Uterus (tissue), 4 donors: ENCODE data around the gene RFC5. TPM values are rescaled to one million over a fixed set of nuclear protein-coding genes. Genes with fewer than 3 reads are reported as not detected.

Experiments used
- DNase-seq, 2 donors: peaks; one replicate each; pipeline ENCODE4 v3.0.0-alpha.2; 2019 to 2020
- H3K27ac ChIP-seq, 2 donors: fragments of 200-600 bp; sonication (generic); 1 replicate in 1 of 2; 2 replicates in 1 of 2; pipeline ENCODE4 v1.5.1; 2016 to 2018
- H3K27me3 ChIP-seq, 2 donors: fragments of 200-600 bp; sonication (generic); one replicate each; pipeline ENCODE4 v1.5.1; 2018 to 2019; ENCODE audit warnings: control low read depth in 1 of 2
- H3K36me3 ChIP-seq, 2 donors: fragments of 200-600 bp; sonication (generic); one replicate each; pipeline ENCODE4 v1.5.1; 2019; ENCODE audit warnings: control low read depth in 1 of 2
- H3K4me1 ChIP-seq, 2 donors: fragments of 200-600 bp; sonication (generic); one replicate each; pipeline ENCODE4 v1.5.1; 2018 to 2019; ENCODE audit warnings: control low read depth in 1 of 2
- H3K4me3 ChIP-seq, 2 donors: fragments of 200-600 bp; sonication (generic); 1 replicate in 1 of 2; 2 replicates in 1 of 2; pipeline ENCODE4 v1.5.1; 2018 to 2019; ENCODE audit warnings: mild to moderate bottlenecking in 1 of 2
- H3K9me3 ChIP-seq, 2 donors: fragments of 200-600 bp; sonication (generic); one replicate each; pipeline ENCODE4 v1.5.1; 2019; ENCODE audit warnings: control low read depth in 1 of 2
- CTCF ChIP-seq, 4 experiments: fragments of 200-600 bp in 2 of 4; fragments of 450-650 bp in 2 of 4; sonication (generic) in 2 of 4; IDR thresholded peaks; one replicate each; pipeline ENCODE4 v1.5.1; 2016 to 2019; ENCODE audit warnings: antibody characterized with exemption in 4 of 4, mild to moderate bottlenecking in 2 of 4, moderate library complexity in 1 of 4
- POLR2A ChIP-seq, 2 donors: fragments of 450-650 bp; IDR thresholded peaks; one replicate each; pipeline ENCODE4 v1.6.1; 2016; ENCODE audit warnings: antibody characterized with exemption in 2 of 2, mild to moderate bottlenecking in 1 of 2, moderate library complexity in 1 of 2
- intact Hi-C: fragments of 100-400 bp; cut with DNase I; formaldehyde crosslinking; loops from one replicate; pipeline ENCODE4 v1.15.1; 2023; ENCODE audit warnings: low total_unique reads
- total RNA-seq, 4 donors: library from RNA; depleted of rRNA in 3 of 4; stranded (reverse); fragments of >200 nt in 3 of 4; gene quantifications; one replicate each; pipeline versions ENCODE4 v1.1.0 to v1.2.4, GENCODE V29; 2014 to 2023
- donor health status: DM: yes; HTN: yes; CAD: no.

The RFC5 gene
- total RNA-seq, 4 donors from 2014 or later = 4.6 to 24.7 (median 14.0) TPM

- Histone ChIP-seq H3K4me1 (peaks cover 0 to under 1% of the 10 kb centered on the region in 2 donors), H3K36me3 (no peaks in the 10 kb centered on the region), H3K4me3 (no peak overlapping the region), H3K27ac (no peak overlapping the region), H3K9me3 (no peaks in the 10 kb centered on the region), H3K27me3 (no peaks in the 10 kb centered on the region)
- no peak for DNase-seq
- intact Hi-C loops = no loop called here
- TF ChIP-seq CTCF (IDR thresholded peaks at IDR 0.05) (no peak), POLR2A (IDR thresholded peaks at IDR 0.05) (no peak)
Observed at GRCh38 chr12:118058227-118058626, 41.7 kb downstream of the RFC5 start.

GRCh38 chr12:118058881-118059280, 42.4 kb downstream of the RFC5 start:
- Histone ChIP-seq H3K9me3 (no peaks in the 10 kb centered on the region), H3K4me3 (no peak overlapping the region), H3K27ac (peak overlapping the region in 1 of 2 donors; percentile 98), H3K36me3 (no peaks in the 10 kb centered on the region), H3K4me1 (no peaks in the 10 kb centered on the region), H3K27me3 (no peaks in the 10 kb centered on the region)
- TF ChIP-seq POLR2A (IDR thresholded peaks at IDR 0.05) (no peak), CTCF (IDR thresholded peaks at IDR 0.05) (no peak)
- intact Hi-C loops = no loop called here
- no peak for DNase-seq

GRCh38 chr12:118059341-118060191, 43.1 kb downstream of the RFC5 start:
- no peak for DNase-seq
- intact Hi-C loops = no loop called here
- Histone ChIP-seq H3K4me3 (peak overlapping the region; percentile 82 to 96), H3K9me3 (no peaks in the 10 kb centered on the region), H3K27me3 (no peaks in the 10 kb centered on the region), H3K27ac (peak overlapping the region; percentile 98 to 99), H3K4me1 (no peaks in the 10 kb centered on the region), H3K36me3 (no peaks in the 10 kb centered on the region)
- TF ChIP-seq CTCF (IDR thresholded peaks at IDR 0.05) = no peak
- no peak for TF ChIP-seq POLR2A (IDR thresholded peaks at IDR 0.05)

- H3K4me3 ChIP-seq = peak overlapping the region; percentile 82 to 96
- H3K9me3 ChIP-seq = no peaks in the 10 kb centered on the region
- intact Hi-C loops = no loop called here
- DNase-seq = peak; percentile 51 to 60
- H3K4me1 ChIP-seq = no peaks in the 10 kb centered on the region
- no peaks in the 10 kb centered on the region for H3K27me3 ChIP-seq
- TF ChIP-seq CTCF (IDR thresholded peaks at IDR 0.05) = no peak
- TF ChIP-seq POLR2A (IDR thresholded peaks at IDR 0.05) = no peak
- H3K27ac ChIP-seq = peak overlapping the region; percentile 98 to 99
- no peaks in the 10 kb centered on the region for H3K36me3 ChIP-seq
Observed at GRCh38 chr12:118060301-118061010, 44.0 kb downstream of the RFC5 start.
